Measurements from ENCODE around the gene PBX4. TPM values are rescaled to one million over a fixed set of nuclear protein-coding genes. Genes with fewer than 3 reads are reported as not detected.

PBX4 gene
- total and polyA plus RNA-seq, 10 of the 15 experiments (the other 5 are each of a cell fraction or from before 2014, with no cell fraction given) = 0.18 to 17.3 (median 4.2) TPM

DNA sequence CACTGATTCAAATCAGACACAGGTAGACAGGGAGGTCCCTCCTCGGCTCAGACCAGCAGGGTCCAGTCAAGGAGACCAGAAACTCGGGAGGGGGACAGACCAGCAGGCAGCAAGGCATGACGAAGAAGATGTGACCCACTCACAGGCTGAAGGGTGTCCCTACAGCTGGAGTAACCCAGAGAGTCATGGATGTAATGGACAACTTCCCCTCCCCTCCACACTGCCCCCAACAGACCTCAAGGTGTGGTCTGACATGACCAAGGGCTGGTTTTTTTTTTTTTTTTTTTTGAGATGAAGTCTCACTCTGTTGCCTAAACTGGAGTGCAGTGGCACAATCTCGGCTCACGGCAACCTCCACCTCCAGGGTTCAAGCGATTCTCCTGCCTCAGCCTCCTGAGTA is 34.1 kb downstream of the PBX4 start:
- RAD21 ChIA-PET (ENCODE audit: unreplicated experiment) = no interaction called here
- Histone ChIP-seq H3K4me1 (ENCODE audit: control insufficient read depth, insufficient read depth, low read length) (no peaks in the 10 kb centered on the region), H3K36me3 (ENCODE audit: control insufficient read depth in 2 of 2, insufficient read depth in 2 of 2, low read length in 1 of 2) (no peaks in the 10 kb centered on the region; a peak in 1 of 4 replicates), H3K27me3 (replicated peaks in 1 of 2; ENCODE audit: control insufficient read depth in 2 of 2, insufficient read depth in 2 of 2, low read length in 1 of 2) (no peaks in the 10 kb centered on the region), H3K27ac (ENCODE audit: control insufficient read depth, insufficient read depth) (no peak overlapping the region), H3K79me2 (ENCODE audit: control insufficient read depth, insufficient read depth, low read length) (no peaks in the 10 kb centered on the region), H3K9ac (ENCODE audit: control insufficient read depth, insufficient read depth, low read length) (no peak overlapping the region), H2AFZ (ENCODE audit: control insufficient read depth, low read depth, low read length) (no peak overlapping the region), H3K4me2 (ENCODE audit: control insufficient read depth, insufficient read depth) (no peak overlapping the region), H3K4me3 (no peak overlapping the region), H3K9me3 (replicated peaks; ENCODE audit: control insufficient read depth, insufficient read depth, low read length) (no peaks in the 10 kb centered on the region), H4K20me1 (ENCODE audit: control insufficient read depth, insufficient read depth) (no peaks in the 10 kb centered on the region)
- CTCF ChIA-PET = interaction anchor here (1.2 kb wide), 1 partner anchor 30 kb away, joined by 4 read pairs; no protein-coding TSS in a partner anchor
- SMC1A ChIA-PET (ENCODE audit: uncharacterized antibody, unreplicated experiment) = interaction anchor here (1.5 kb wide), 1 partner anchor 14 kb away, joined by 5 read pairs; no protein-coding TSS in a partner anchor
- in situ Hi-C loops (cut with MboI) = no loop called here
- WGBS (ENCODE audit: insufficient coverage, insufficient replicate concordance, low lambda C conversion rate, missing lambda C conversion rate) = 84% methylated on average over 6 of the region's 6 CpGs
- FAIRE-seq = no peak
- no TSS peak for BruUV-seq (replicated peaks)
- ATAC-seq = no peak
- no peak for DNase-seq (ENCODE audit: low read depth, low spot score)
- POLR2A ChIA-PET = no interaction called here
- intact Hi-C loops (cut with micrococcal nuclease; ENCODE audit: unreplicated experiment) = no loop called here
- TF ChIP-seq SREBF2 (IDR thresholded peaks at IDR 0.05; ENCODE audit: low read length) (no peak), RUNX3 (IDR thresholded peaks at IDR 0.05; ENCODE audit: low read length) (no peak), TBL1XR1 (IDR thresholded peaks at IDR 0.05; ENCODE audit: low read depth, low read length) (no peak), IRF5 (IDR thresholded peaks at IDR 0.05; ENCODE audit: borderline replicate concordance) (no peak), LARP7 (IDR thresholded peaks at IDR 0.05) (no peak), SUZ12 (IDR thresholded peaks at IDR 0.05; ENCODE audit: unreplicated experiment) (no peak), SREBF1 (IDR thresholded peaks at IDR 0.05; ENCODE audit: low read length) (no peak), NR2C2 (IDR thresholded peaks at IDR 0.05; ENCODE audit: borderline replicate concordance, control insufficient read depth, insufficient read length, low read depth) (no peak), SRF (IDR thresholded peaks at IDR 0.05; ENCODE audit: low read depth in 2 of 2, low read length in 2 of 2) (no peak), CHD4 (IDR thresholded peaks at IDR 0.05) (no peak), YY1 (IDR thresholded peaks at IDR 0.05; ENCODE audit: low read depth, low read length) (no peak), BACH1 (IDR thresholded peaks at IDR 0.05; ENCODE audit: borderline replicate concordance) (no peak)
- TF ChIP-seq, protein P1, sequence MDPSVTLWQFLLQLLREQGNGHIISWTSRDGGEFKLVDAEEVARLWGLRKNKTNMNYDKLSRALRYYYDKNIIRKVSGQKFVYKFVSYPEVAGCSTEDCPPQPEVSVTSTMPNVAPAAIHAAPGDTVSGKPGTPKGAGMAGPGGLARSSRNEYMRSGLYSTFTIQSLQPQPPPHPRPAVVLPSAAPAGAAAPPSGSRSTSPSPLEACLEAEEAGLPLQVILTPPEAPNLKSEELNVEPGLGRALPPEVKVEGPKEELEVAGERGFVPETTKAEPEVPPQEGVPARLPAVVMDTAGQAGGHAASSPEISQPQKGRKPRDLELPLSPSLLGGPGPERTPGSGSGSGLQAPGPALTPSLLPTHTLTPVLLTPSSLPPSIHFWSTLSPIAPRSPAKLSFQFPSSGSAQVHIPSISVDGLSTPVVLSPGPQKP (IDR thresholded peaks at IDR 0.05; ENCODE audit: low read depth, low read length) = no peak
- TF ChIP-seq, protein P2, sequence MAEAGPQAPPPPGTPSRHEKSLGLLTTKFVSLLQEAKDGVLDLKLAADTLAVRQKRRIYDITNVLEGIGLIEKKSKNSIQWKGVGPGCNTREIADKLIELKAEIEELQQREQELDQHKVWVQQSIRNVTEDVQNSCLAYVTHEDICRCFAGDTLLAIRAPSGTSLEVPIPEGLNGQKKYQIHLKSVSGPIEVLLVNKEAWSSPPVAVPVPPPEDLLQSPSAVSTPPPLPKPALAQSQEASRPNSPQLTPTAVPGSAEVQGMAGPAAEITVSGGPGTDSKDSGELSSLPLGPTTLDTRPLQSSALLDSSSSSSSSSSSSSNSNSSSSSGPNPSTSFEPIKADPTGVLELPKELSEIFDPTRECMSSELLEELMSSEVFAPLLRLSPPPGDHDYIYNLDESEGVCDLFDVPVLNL (IDR thresholded peaks at IDR 0.05; ENCODE audit: low read depth, low read length) = no peak
- TF ChIP-seq, protein P3, sequence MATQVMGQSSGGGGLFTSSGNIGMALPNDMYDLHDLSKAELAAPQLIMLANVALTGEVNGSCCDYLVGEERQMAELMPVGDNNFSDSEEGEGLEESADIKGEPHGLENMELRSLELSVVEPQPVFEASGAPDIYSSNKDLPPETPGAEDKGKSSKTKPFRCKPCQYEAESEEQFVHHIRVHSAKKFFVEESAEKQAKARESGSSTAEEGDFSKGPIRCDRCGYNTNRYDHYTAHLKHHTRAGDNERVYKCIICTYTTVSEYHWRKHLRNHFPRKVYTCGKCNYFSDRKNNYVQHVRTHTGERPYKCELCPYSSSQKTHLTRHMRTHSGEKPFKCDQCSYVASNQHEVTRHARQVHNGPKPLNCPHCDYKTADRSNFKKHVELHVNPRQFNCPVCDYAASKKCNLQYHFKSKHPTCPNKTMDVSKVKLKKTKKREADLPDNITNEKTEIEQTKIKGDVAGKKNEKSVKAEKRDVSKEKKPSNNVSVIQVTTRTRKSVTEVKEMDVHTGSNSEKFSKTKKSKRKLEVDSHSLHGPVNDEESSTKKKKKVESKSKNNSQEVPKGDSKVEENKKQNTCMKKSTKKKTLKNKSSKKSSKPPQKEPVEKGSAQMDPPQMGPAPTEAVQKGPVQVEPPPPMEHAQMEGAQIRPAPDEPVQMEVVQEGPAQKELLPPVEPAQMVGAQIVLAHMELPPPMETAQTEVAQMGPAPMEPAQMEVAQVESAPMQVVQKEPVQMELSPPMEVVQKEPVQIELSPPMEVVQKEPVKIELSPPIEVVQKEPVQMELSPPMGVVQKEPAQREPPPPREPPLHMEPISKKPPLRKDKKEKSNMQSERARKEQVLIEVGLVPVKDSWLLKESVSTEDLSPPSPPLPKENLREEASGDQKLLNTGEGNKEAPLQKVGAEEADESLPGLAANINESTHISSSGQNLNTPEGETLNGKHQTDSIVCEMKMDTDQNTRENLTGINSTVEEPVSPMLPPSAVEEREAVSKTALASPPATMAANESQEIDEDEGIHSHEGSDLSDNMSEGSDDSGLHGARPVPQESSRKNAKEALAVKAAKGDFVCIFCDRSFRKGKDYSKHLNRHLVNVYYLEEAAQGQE (IDR thresholded peaks at IDR 0.05; ENCODE audit: low read depth, low read length) = no peak
- TF ChIP-seq, protein P4, sequence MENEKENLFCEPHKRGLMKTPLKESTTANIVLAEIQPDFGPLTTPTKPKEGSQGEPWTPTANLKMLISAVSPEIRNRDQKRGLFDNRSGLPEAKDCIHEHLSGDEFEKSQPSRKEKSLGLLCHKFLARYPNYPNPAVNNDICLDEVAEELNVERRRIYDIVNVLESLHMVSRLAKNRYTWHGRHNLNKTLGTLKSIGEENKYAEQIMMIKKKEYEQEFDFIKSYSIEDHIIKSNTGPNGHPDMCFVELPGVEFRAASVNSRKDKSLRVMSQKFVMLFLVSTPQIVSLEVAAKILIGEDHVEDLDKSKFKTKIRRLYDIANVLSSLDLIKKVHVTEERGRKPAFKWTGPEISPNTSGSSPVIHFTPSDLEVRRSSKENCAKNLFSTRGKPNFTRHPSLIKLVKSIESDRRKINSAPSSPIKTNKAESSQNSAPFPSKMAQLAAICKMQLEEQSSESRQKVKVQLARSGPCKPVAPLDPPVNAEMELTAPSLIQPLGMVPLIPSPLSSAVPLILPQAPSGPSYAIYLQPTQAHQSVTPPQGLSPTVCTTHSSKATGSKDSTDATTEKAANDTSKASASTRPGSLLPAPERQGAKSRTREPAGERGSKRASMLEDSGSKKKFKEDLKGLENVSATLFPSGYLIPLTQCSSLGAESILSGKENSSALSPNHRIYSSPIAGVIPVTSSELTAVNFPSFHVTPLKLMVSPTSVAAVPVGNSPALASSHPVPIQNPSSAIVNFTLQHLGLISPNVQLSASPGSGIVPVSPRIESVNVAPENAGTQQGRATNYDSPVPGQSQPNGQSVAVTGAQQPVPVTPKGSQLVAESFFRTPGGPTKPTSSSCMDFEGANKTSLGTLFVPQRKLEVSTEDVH (IDR thresholded peaks at IDR 0.05; ENCODE audit: low read depth, partially characterized antibody) = no peak
